Fibroblast of pulmonary artery (primary cell): Measurements from ENCODE around the gene ROS1.

ENCODE experiments used
- DNase-seq: peaks from one replicate; pipeline ENCODE4 v3.0.0-alpha.2; 2010; ENCODE audit warnings: low read depth
- H3K4me3 ChIP-seq: replicated peaks from 2 replicates; pipeline ENCODE4 v1.5.1; 2011; ENCODE audit warnings: low read depth, mild to moderate bottlenecking, control low read depth, low read length, moderate library complexity
- CTCF ChIP-seq: IDR thresholded peaks from 2 replicates; pipeline ENCODE4 v1.5.1; 2011; ENCODE audit warnings: mild to moderate bottlenecking, control low read depth, low read length, inconsistent platforms; ENCODE audit errors: missing control alignments

ROS1 gene

GRCh38 chr6:117359581-117359980 is 66.2 kb downstream of the ROS1 start:
- no peak overlapping the region for H3K4me3 ChIP-seq
- no peak for DNase-seq
- no peak for TF ChIP-seq CTCF

DNA sequence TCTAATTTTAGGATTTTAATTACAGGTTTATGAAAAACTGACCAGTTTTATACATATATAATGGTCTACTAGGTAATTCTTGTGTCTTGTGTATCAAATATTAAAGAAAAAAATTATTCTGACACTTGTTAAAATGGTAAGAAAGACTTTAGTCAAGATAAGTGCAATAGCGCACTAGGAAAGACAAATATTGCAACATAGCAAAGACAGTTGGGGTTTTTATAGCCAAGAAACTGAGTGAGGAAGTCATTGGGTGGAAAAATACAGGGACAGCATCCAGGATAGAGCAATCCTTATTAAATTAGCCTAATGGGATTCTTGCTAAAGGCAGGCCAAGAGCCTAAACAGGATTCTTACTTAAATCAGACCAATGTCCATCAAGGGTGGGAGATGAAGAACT is 71.1 kb downstream of the ROS1 start:
- TF ChIP-seq CTCF, result no peak
- DNase-seq, result no peak
- H3K4me3 ChIP-seq, result no peak overlapping the region

DNA sequence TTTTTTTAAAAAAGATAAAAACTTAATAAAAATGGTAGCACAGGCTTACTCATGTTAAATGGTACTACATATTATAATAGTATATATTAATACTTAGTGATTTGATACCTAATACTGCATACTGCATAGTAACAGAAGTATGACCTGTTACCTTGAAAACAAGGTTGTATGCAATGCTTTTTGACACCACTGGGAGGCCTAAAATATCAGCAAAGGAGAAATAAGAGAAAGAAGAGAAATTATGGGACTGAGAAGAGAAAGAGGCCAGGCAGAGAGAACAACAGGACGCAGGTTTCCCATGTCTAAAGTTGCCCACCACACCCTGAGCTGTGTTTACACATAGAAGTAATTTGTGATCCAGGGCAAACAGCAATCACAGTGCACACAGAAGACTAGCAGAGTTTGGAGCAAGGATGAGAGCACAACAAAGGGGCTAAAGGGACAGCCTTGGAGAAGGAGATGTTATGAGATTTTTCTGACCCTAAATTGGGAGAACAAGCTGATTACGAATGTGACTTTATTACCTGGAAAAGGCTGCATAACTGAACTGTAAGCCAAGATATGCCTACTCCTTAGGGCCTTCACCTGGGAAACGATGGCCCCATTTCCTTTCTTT is 73.2 kb downstream of the ROS1 start:
- peak; percentile 50 for DNase-seq
- peak; percentile 67 for TF ChIP-seq CTCF
- H3K4me3 ChIP-seq, result no peak overlapping the region

DNA sequence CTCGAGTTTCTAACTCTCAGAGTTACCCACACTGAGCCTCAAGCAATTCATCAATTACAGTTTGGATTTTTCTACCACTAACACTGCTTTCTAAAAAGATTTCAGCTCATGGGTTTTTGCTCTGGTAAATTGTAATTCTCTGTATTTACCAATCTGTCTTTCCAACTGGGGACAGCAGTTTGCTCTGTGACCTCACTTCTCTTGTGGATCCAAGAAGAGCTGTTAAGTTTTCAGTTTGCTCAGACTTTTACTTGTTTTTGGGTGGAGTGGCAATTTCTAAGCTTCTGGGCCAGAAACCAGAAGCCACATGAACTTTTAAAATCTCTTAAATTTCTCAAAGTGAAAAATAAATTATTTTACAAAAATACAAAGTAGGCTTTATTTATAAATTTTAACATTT is 74.2 kb downstream of the ROS1 start:
- no peak overlapping the region for H3K4me3 ChIP-seq
- no peak for TF ChIP-seq CTCF
- DNase-seq, result no peak

DNA sequence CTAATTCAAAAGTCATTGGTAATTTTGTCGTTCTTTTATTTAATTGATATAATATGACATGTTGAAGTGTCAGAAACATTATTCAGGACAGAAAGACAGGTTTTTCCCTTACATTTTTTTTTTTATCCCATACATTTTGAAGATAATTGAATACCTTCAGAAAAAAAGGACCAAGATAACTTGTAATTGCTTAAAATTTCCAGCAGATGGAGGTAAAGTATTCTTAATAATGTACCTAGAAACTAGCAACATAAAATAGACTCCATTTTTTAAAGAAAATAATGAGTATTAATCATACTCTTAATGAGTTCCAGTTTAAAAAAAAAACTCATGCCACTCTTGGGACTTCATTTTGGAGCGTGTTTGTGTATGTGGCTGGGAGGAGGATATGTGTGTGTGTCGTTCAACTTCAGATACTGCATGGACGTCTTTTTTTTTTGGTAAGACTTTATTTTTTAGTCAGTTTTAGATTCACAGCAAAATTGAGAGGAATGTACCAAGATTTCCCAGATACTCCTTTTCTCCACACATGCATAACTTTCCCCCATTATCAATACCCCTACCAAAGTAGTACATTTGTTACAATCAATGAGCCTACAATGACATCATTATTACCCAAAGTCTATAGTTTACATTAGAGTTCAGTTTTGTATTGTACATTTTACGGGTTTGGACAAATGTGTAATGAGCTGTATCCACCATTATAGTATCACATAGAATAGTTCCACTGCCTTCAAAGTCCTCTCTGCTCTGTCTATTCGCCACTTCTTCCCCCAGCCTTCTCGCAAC is 79.4 kb downstream of the ROS1 start:
- TF ChIP-seq CTCF, result peak; percentile 38
- H3K4me3 ChIP-seq, result no peak overlapping the region
- peak; percentile 47 for DNase-seq

DNA sequence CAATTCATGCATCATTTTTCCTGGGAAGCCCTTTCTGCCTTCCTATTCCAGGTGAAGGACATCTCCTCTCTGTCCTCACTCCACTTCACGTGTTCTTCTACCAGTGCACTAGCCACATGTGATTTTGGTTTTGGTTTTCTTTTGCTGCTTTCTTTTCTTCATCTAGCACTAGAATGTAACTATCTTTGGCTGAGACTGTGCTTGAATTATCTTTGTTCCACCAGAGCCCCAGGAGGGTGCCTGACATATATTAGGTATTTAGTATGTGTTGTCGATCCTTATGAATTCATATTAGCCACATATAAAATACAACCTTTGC is 80.5 kb downstream of the ROS1 start:
- no peak for TF ChIP-seq CTCF
- DNase-seq, result no peak
- H3K4me3 ChIP-seq, result no peak overlapping the region
